ENCODE results near the gene NFIB. TPM values are rescaled to one million over a fixed set of nuclear protein-coding genes. Genes with fewer than 3 reads are reported as not detected.

NFIB gene
- total RNA-seq, 1 experiment from 2014 or later: 14.3 TPM

- no peak overlapping the region for H3K4me2 ChIP-seq (ENCODE audit: insufficient read depth, insufficient read length, low read length)
Measured at GRCh38 chr9:14318361-14318760, 4.4 kb upstream of the NFIB start.

More at GRCh38 chr9:14318361-14318760, 4.4 kb upstream of the NFIB start:
- H3K23ac ChIP-seq (ENCODE audit: insufficient read length, low read depth, low read length): no peak overlapping the region
- H4K5ac ChIP-seq (ENCODE audit: insufficient read length, low read depth, low read length): no peak overlapping the region
- no peaks in the 10 kb centered on the region for H3K27me3 ChIP-seq (ENCODE audit: insufficient read depth, low read length)
- H3T11ph ChIP-seq (ENCODE audit: low read length): no peak overlapping the region
- no peak overlapping the region for H2AFZ ChIP-seq (ENCODE audit: low read length)
- Mint-ChIP-seq H3K9me3 (0 out of 5 replicates have a peak, but pooled peaks cover 0 to 2% of the 10 kb centered on the region in 2 experiments), H3K4me3 (no peak overlapping the region), H3K27me3 (ENCODE audit: low read depth) (peaks cover 18% of the 10 kb centered on the region), H3K27ac (no peak overlapping the region), H3K4me1 (peaks cover 62 to 65% of the 10 kb centered on the region in 2 experiments), H3K36me3 (ENCODE audit: insufficient read depth in 1 of 3, low read depth in 3 of 3) (peaks cover 0 to 1% (median 0%) of the 10 kb centered on the region in 3 experiments; a peak in 1 of 7 replicates)
- H3K23me2 ChIP-seq (ENCODE audit: insufficient read length, low read depth, low read length, poor library complexity, severe bottlenecking): peaks cover 39% of the 10 kb centered on the region
- no peaks in the 10 kb centered on the region for H4K20me1 ChIP-seq (ENCODE audit: control insufficient read depth, insufficient read depth, insufficient read length)
- H2BK5ac ChIP-seq (ENCODE audit: insufficient read length, low read length): no peak overlapping the region
- peaks cover 8% of the 10 kb centered on the region; the same call in 1 of the 2 replicates for H3K4me1 ChIP-seq (ENCODE audit: insufficient read depth, low read length)
- no peak for DNase-seq
- H3K79me1 ChIP-seq (ENCODE audit: insufficient read depth, low read depth, low read length, poor library complexity, severe bottlenecking): no peaks in the 10 kb centered on the region
- H3K4ac ChIP-seq (ENCODE audit: low read depth, low read length): no peak overlapping the region
- no peak for TF ChIP-seq CTCF (conservative IDR thresholded peaks at IDR 0.05)
- no peak overlapping the region for H3K27ac ChIP-seq (ENCODE audit: insufficient read length, low read depth, low read length)
- H3K79me2 ChIP-seq (ENCODE audit: insufficient read depth, low read length): no peaks in the 10 kb centered on the region
- H3K9ac ChIP-seq (ENCODE audit: extremely low read depth, insufficient read length, low read length): no peak overlapping the region
- no peak overlapping the region for H3K18ac ChIP-seq (ENCODE audit: insufficient read length, low read depth, low read length)
- no peak overlapping the region for H4K91ac ChIP-seq (ENCODE audit: insufficient read length, low read depth, low read length)
- H2BK120ac ChIP-seq (ENCODE audit: low read depth, low read length, poor library complexity, severe bottlenecking): no peak overlapping the region
- no peak overlapping the region for H2BK15ac ChIP-seq (ENCODE audit: low read depth, low read length)
- no peak overlapping the region for H4K8ac ChIP-seq (replicated peaks; ENCODE audit: insufficient read length, low read depth, low read length)
- WGBS (ENCODE audit: extremely low coverage, insufficient read length, low lambda C conversion rate): no CpG with 5 or more reads among the region's 2 CpGs
- no peak overlapping the region for H2BK20ac ChIP-seq (ENCODE audit: low read depth, low read length, poor library complexity, severe bottlenecking)
- no peak overlapping the region for H3K56ac ChIP-seq (ENCODE audit: insufficient read length, low read depth, low read length)
- H2BK12ac ChIP-seq (ENCODE audit: insufficient read length, low read depth, low read length): no peak overlapping the region
- no peak overlapping the region for H3K14ac ChIP-seq (ENCODE audit: insufficient read depth, low read length)
- no peak overlapping the region for H2AK5ac ChIP-seq (ENCODE audit: insufficient read length, low read length)
- no peaks in the 10 kb centered on the region for H3K9me3 ChIP-seq (ENCODE audit: control insufficient read depth, low read depth, low read length)

Measured in H9 (cell line).